WTC11 (cell line): ENCODE results near the gene LPP. TPM values are rescaled to one million over a fixed set of nuclear protein-coding genes. Genes with fewer than 3 reads are reported as not detected.

ENCODE experiments used
- ATAC-seq: fragments of 200-7000 bp; cut with Tn5 transposase; 2 replicates; pipeline ENCODE4 v1.10.0; 2021; ENCODE audit warnings: mild to moderate bottlenecking, moderate library complexity
- CTCF ChIA-PET: fragments of 300-600 bp; sonication (Branson Sonifier 250); formaldehyde crosslinking; loops from one replicate; lab custom pipeline; 2021; ENCODE audit warnings: antibody characterized with exemption; lab: Charles Lee
- POLR2A ChIA-PET: fragments of 350-600 bp; sonication (Branson Sonifier 250); formaldehyde crosslinking; loops from one replicate; lab custom pipeline; 2021; ENCODE audit warnings: antibody characterized with exemption; lab: Charles Lee
- DNase-seq: peaks from one replicate; pipeline ENCODE4 v3.0.0; 2021; ENCODE audit warnings: low spot score
- H3K27ac Mint-ChIP-seq: 2 replicates; pipeline ENCODE4 v1.8.0; 2021; ENCODE audit warnings: mixed read lengths
- H3K27me3 Mint-ChIP-seq: 2 replicates; pipeline ENCODE4 v1.8.0; 2021; ENCODE audit warnings: low read depth, mild to moderate bottlenecking, moderate library complexity, mixed read lengths
- H3K36me3 Mint-ChIP-seq: 2 replicates; pipeline ENCODE4 v1.8.0; 2021; ENCODE audit warnings: mixed read lengths
- H3K4me1 Mint-ChIP-seq: 2 replicates; pipeline ENCODE4 v1.8.0; 2022; ENCODE audit warnings: mixed read lengths
- H3K4me3 Mint-ChIP-seq: 2 replicates; pipeline ENCODE4 v1.8.0; 2021; ENCODE audit warnings: mild to moderate bottlenecking, moderate library complexity, mixed read lengths
- H3K9me3 Mint-ChIP-seq: 2 replicates; pipeline ENCODE4 v1.8.0; 2021; ENCODE audit warnings: mixed read lengths
- ATF1 ChIP-seq: sonication (generic); formaldehyde crosslinking; IDR thresholded peaks from 2 replicates; pipeline ENCODE4 v1.8.1; 2023; ENCODE audit warnings: mild to moderate bottlenecking, moderate library complexity, missing genetic modification reagents
- CREB1 ChIP-seq: sonication (generic); formaldehyde crosslinking; IDR thresholded peaks from 2 replicates; pipeline ENCODE4 v1.8.0; 2023; ENCODE audit warnings: mild to moderate bottlenecking, missing genetic modification reagents
- EMX1 ChIP-seq: fragments of 250-450 bp; sonication (Bioruptor Pico); IDR thresholded peaks from 2 replicates; pipeline ENCODE4 v1.8.0; 2021; ENCODE audit warnings: mild to moderate bottlenecking
- GRHL2 ChIP-seq: fragments of 250-450 bp; sonication (Bioruptor Pico); IDR thresholded peaks from 2 replicates; pipeline ENCODE4 v1.8.0; 2022; ENCODE audit warnings: mild to moderate bottlenecking, moderate library complexity; ENCODE audit not compliant: insufficient replicate concordance, severe bottlenecking
- IRF1 ChIP-seq: sonication (generic); formaldehyde crosslinking; IDR thresholded peaks from 2 replicates; pipeline ENCODE4 v1.8.0; 2023; ENCODE audit warnings: missing genetic modification reagents
- IRF2 ChIP-seq: sonication (generic); formaldehyde crosslinking; IDR thresholded peaks from 2 replicates; pipeline ENCODE4 v1.8.0; 2022; ENCODE audit warnings: low read depth, missing genetic modification reagents, borderline replicate concordance
- JAZF1 ChIP-seq: fragments of 250-450 bp; sonication (Bioruptor Pico); IDR thresholded peaks from 2 replicates; pipeline ENCODE4 v1.9.0; 2021; ENCODE audit warnings: moderate library complexity, mild to moderate bottlenecking, inconsistent platforms
- JUN ChIP-seq: sonication (generic); formaldehyde crosslinking; IDR thresholded peaks from 2 replicates; pipeline ENCODE4 v1.8.0; 2023; ENCODE audit warnings: mild to moderate bottlenecking, missing genetic modification reagents
- NFE2L1 ChIP-seq: sonication (generic); formaldehyde crosslinking; IDR thresholded peaks from 2 replicates; pipeline ENCODE4 v1.8.1; 2023; ENCODE audit warnings: missing genetic modification reagents
- SMAD3 ChIP-seq: sonication (generic); formaldehyde crosslinking; IDR thresholded peaks from 2 replicates; pipeline ENCODE4 v1.8.0; 2022; ENCODE audit warnings: missing genetic modification reagents, mild to moderate bottlenecking, borderline replicate concordance
- SP1 ChIP-seq: sonication (generic); formaldehyde crosslinking; conservative IDR thresholded peaks from 2 replicates; pipeline ENCODE4 v1.8.1; 2022; ENCODE audit warnings: missing genetic modification reagents
- TP53 ChIP-seq: sonication (generic); formaldehyde crosslinking; IDR thresholded peaks from 2 replicates; pipeline ENCODE4 v1.8.1; 2023; ENCODE audit warnings: mild to moderate bottlenecking, missing genetic modification reagents
- ZBTB21 ChIP-seq: sonication (generic); formaldehyde crosslinking; IDR thresholded peaks from 2 replicates; pipeline ENCODE4 v1.8.1; 2023; ENCODE audit warnings: mild to moderate bottlenecking, missing genetic modification reagents, borderline replicate concordance
- ZNF121 ChIP-seq: sonication (generic); formaldehyde crosslinking; IDR thresholded peaks from 2 replicates; pipeline ENCODE4 v1.8.0; 2023; ENCODE audit warnings: missing genetic modification reagents
- ZNF219 ChIP-seq: sonication (generic); formaldehyde crosslinking; IDR thresholded peaks from 2 replicates; pipeline ENCODE4 v1.8.0; 2023; ENCODE audit warnings: missing genetic modification reagents, mild to moderate bottlenecking, borderline replicate concordance
- total RNA-seq: library from RNA; stranded (reverse); gene quantifications from 3 replicates; pipeline ENCODE4 v1.2.3, GENCODE V29; 2021
- TF ChIP-seq, protein P1 (sequence below): sonication (generic); formaldehyde crosslinking; IDR thresholded peaks from 2 replicates; pipeline ENCODE4 v1.8.0; 2023; ENCODE audit warnings: missing genetic modification reagents, mild to moderate bottlenecking, borderline replicate concordance
- TF ChIP-seq, protein P2 (sequence below): sonication (generic); formaldehyde crosslinking; conservative IDR thresholded peaks from 2 replicates; pipeline ENCODE4 v1.8.1; 2023; ENCODE audit warnings: mild to moderate bottlenecking, low read depth, missing genetic modification reagents, moderate library complexity
- TF ChIP-seq, protein P3 (sequence below): fragments of 200-600 bp; IDR thresholded peaks from 2 replicates; pipeline ENCODE4 v1.8.0; 2022; ENCODE audit warnings: antibody characterized with exemption
- TF ChIP-seq, protein P4 (sequence below): sonication (generic); formaldehyde crosslinking; IDR thresholded peaks from 2 replicates; pipeline ENCODE4 v1.8.1; 2022; ENCODE audit warnings: low read depth, mild to moderate bottlenecking, moderate library complexity, missing genetic modification reagents, borderline replicate concordance

Gene LPP
- total RNA-seq, 1 experiment from 2014 or later: 49.6 TPM

- Mint-ChIP-seq H3K4me1 (peaks cover 13% of the 10 kb centered on the region), H3K9me3 (peaks cover 28% of the 10 kb centered on the region), H3K27ac (no peak overlapping the region), H3K4me3 (no peak overlapping the region), H3K27me3 (no peaks in the 10 kb centered on the region), H3K36me3 (peaks cover 13% of the 10 kb centered on the region)
- ATAC-seq (no peak), DNase-seq (no peak)
- POLR2A ChIA-PET: no interaction called here
- TF ChIP-seq IRF1 (CRISPR knock-in tag) (no peak), SMAD3 (CRISPR knock-in tag) (no peak), IRF2 (CRISPR knock-in tag) (no peak), GRHL2 (no peak), EMX1 (CRISPR knock-in tag) (no peak), ZNF121 (CRISPR knock-in tag) (no peak), SP1 (CRISPR knock-in tag) (no peak), ZBTB21 (CRISPR knock-in tag) (no peak), CREB1 (CRISPR knock-in tag) (no peak), ZNF219 (no peak), TP53 (CRISPR knock-in tag) (no peak), NFE2L1 (CRISPR knock-in tag) (no peak), ATF1 (CRISPR knock-in tag) (no peak), JAZF1 (CRISPR knock-in tag) (no peak), JUN (CRISPR knock-in tag) (no peak)
- TF ChIP-seq, protein P1, sequence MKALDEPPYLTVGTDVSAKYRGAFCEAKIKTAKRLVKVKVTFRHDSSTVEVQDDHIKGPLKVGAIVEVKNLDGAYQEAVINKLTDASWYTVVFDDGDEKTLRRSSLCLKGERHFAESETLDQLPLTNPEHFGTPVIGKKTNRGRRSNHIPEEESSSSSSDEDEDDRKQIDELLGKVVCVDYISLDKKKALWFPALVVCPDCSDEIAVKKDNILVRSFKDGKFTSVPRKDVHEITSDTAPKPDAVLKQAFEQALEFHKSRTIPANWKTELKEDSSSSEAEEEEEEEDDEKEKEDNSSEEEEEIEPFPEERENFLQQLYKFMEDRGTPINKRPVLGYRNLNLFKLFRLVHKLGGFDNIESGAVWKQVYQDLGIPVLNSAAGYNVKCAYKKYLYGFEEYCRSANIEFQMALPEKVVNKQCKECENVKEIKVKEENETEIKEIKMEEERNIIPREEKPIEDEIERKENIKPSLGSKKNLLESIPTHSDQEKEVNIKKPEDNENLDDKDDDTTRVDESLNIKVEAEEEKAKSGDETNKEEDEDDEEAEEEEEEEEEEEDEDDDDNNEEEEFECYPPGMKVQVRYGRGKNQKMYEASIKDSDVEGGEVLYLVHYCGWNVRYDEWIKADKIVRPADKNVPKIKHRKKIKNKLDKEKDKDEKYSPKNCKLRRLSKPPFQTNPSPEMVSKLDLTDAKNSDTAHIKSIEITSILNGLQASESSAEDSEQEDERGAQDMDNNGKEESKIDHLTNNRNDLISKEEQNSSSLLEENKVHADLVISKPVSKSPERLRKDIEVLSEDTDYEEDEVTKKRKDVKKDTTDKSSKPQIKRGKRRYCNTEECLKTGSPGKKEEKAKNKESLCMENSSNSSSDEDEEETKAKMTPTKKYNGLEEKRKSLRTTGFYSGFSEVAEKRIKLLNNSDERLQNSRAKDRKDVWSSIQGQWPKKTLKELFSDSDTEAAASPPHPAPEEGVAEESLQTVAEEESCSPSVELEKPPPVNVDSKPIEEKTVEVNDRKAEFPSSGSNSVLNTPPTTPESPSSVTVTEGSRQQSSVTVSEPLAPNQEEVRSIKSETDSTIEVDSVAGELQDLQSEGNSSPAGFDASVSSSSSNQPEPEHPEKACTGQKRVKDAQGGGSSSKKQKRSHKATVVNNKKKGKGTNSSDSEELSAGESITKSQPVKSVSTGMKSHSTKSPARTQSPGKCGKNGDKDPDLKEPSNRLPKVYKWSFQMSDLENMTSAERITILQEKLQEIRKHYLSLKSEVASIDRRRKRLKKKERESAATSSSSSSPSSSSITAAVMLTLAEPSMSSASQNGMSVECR (CRISPR knock-in tag): no peak
- TF ChIP-seq, protein P2, sequence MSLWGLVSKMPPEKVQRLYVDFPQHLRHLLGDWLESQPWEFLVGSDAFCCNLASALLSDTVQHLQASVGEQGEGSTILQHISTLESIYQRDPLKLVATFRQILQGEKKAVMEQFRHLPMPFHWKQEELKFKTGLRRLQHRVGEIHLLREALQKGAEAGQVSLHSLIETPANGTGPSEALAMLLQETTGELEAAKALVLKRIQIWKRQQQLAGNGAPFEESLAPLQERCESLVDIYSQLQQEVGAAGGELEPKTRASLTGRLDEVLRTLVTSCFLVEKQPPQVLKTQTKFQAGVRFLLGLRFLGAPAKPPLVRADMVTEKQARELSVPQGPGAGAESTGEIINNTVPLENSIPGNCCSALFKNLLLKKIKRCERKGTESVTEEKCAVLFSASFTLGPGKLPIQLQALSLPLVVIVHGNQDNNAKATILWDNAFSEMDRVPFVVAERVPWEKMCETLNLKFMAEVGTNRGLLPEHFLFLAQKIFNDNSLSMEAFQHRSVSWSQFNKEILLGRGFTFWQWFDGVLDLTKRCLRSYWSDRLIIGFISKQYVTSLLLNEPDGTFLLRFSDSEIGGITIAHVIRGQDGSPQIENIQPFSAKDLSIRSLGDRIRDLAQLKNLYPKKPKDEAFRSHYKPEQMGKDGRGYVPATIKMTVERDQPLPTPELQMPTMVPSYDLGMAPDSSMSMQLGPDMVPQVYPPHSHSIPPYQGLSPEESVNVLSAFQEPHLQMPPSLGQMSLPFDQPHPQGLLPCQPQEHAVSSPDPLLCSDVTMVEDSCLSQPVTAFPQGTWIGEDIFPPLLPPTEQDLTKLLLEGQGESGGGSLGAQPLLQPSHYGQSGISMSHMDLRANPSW (CRISPR knock-in tag): no peak
- TF ChIP-seq, protein P3, sequence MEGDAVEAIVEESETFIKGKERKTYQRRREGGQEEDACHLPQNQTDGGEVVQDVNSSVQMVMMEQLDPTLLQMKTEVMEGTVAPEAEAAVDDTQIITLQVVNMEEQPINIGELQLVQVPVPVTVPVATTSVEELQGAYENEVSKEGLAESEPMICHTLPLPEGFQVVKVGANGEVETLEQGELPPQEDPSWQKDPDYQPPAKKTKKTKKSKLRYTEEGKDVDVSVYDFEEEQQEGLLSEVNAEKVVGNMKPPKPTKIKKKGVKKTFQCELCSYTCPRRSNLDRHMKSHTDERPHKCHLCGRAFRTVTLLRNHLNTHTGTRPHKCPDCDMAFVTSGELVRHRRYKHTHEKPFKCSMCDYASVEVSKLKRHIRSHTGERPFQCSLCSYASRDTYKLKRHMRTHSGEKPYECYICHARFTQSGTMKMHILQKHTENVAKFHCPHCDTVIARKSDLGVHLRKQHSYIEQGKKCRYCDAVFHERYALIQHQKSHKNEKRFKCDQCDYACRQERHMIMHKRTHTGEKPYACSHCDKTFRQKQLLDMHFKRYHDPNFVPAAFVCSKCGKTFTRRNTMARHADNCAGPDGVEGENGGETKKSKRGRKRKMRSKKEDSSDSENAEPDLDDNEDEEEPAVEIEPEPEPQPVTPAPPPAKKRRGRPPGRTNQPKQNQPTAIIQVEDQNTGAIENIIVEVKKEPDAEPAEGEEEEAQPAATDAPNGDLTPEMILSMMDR: no peak
- TF ChIP-seq, protein P4, sequence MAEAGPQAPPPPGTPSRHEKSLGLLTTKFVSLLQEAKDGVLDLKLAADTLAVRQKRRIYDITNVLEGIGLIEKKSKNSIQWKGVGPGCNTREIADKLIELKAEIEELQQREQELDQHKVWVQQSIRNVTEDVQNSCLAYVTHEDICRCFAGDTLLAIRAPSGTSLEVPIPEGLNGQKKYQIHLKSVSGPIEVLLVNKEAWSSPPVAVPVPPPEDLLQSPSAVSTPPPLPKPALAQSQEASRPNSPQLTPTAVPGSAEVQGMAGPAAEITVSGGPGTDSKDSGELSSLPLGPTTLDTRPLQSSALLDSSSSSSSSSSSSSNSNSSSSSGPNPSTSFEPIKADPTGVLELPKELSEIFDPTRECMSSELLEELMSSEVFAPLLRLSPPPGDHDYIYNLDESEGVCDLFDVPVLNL: no peak
- CTCF ChIA-PET: no interaction called here
These were observed 477.5 kb downstream of the LPP start for GRCh38 chr3:188631291-188632010.
